ENCODE data around the gene NKAIN2. TPM values are rescaled to one million over a fixed set of nuclear protein-coding genes. Genes with fewer than 3 reads are reported as not detected.

Gene NKAIN2
- total and polyA plus RNA-seq, 2 donors (not counting 3 experiments of a cell fraction or from before 2014, with no cell fraction given), result 0.03 TPM; not detected in 1

GRCh38 chr6:123896869-123897268 is 93.2 kb downstream of the NKAIN2 start:
- no TSS peak for BruUV-seq (replicated peaks)
- dilution Hi-C loops (cut with MboI; ENCODE audit: extremely low pct_ligation_motif_present, low sequenced_read_pairs) (no loop called here), intact Hi-C loops (cut with micrococcal nuclease) (no loop called here)
- H2AFZ ChIP-seq (ENCODE audit: low read depth, low read length), result no peak overlapping the region
- H3K4me3 ChIP-seq (replicated peaks in 1 of 3; ENCODE audit: insufficient read depth in 1 of 3, low read depth in 1 of 3, low read length in 3 of 3), result no peak overlapping the region
- no peaks in the 10 kb centered on the region for H3K36me3 ChIP-seq (ENCODE audit: control insufficient read depth in 2 of 2, extremely low read depth in 1 of 2, insufficient read depth in 2 of 2, low read length in 2 of 2)
- H3K9me3 ChIP-seq (replicated peaks; ENCODE audit: control insufficient read depth, insufficient read depth, low read length), result no peaks in the 10 kb centered on the region
- H4K20me1 ChIP-seq (replicated peaks; ENCODE audit: control insufficient read depth, extremely low read depth, insufficient read depth, low read length), result no peaks in the 10 kb centered on the region
- H3K27ac ChIP-seq (ENCODE audit: insufficient read depth, low read depth, low read length), result no peak overlapping the region
- POLR2A ChIA-PET, result no interaction called here
- H3K4me1 ChIP-seq (ENCODE audit: control insufficient read depth, extremely low read depth, insufficient read depth, low read length), result peaks cover 11% of the 10 kb centered on the region
- H3K4me2 ChIP-seq (ENCODE audit: insufficient read depth, low read length), result no peak overlapping the region
- H3K9me1 ChIP-seq (replicated peaks; ENCODE audit: control insufficient read depth, extremely low read depth, insufficient read depth, low read length), result no peaks in the 10 kb centered on the region
- H3K79me2 ChIP-seq (ENCODE audit: control insufficient read depth, insufficient read depth, low read length), result no peaks in the 10 kb centered on the region
- TF ChIP-seq POLR2AphosphoS5 (IDR thresholded peaks at IDR 0.05; ENCODE audit: insufficient read depth, low read depth, low read length), result no peak
- no peak for TF ChIP-seq EZH2 (IDR thresholded peaks at IDR 0.05; ENCODE audit: borderline replicate concordance, low read depth, low read length, severe bottlenecking)
- TF ChIP-seq MAX (IDR thresholded peaks at IDR 0.05; ENCODE audit: insufficient read depth, insufficient read length), result no peak
- no peak for TF ChIP-seq JUN (IDR thresholded peaks at IDR 0.05; ENCODE audit: borderline replicate concordance, insufficient read depth, insufficient read length, low read depth)
- no peak for TF ChIP-seq MYC (IDR thresholded peaks at IDR 0.05; ENCODE audit: low read depth, low read length)
- no peak for TF ChIP-seq CTCF (IDR thresholded peaks at IDR 0.05; ENCODE audit: extremely low read depth in 1 of 2, insufficient read depth in 1 of 2, low read depth in 1 of 2, low read length in 2 of 2)
- no peak for TF ChIP-seq FOS (IDR thresholded peaks at IDR 0.05; ENCODE audit: borderline replicate concordance, insufficient read depth, low read length)
- no peak for TF ChIP-seq POLR2A (IDR thresholded peaks at IDR 0.05; ENCODE audit: low read depth, low read length)
- no peak for TF ChIP-seq GATA2 (IDR thresholded peaks at IDR 0.05; ENCODE audit: insufficient read depth, insufficient read length, low read depth, low read length)
- no peak overlapping the region for H3K9ac ChIP-seq (replicated peaks; ENCODE audit: extremely low read depth, insufficient read depth, low read length)
- DNase-seq (ENCODE audit: low read depth, low spot score), result no peak
- CTCF ChIA-PET, result no interaction called here
- FAIRE-seq, result no peak
- H3K27me3 ChIP-seq (ENCODE audit: control insufficient read depth in 2 of 2, insufficient read depth in 2 of 2, low read length in 2 of 2), result no peaks in the 10 kb centered on the region
